SK-N-SH (cell line): ENCODE results near the gene ZFAND2A.

ENCODE experiments used
- CHD2 ChIP-seq: fragments of 150-350 bp; IDR thresholded peaks from 2 replicates; pipeline ENCODE4 v1.6.1; 2018; ENCODE audit warnings: low read length; ENCODE audit not compliant: partially characterized antibody
- EP300 ChIP-seq, 2 experiments: IDR thresholded peaks; 2 replicates each; pipeline versions ENCODE4 v1.4.0 to v1.6.1; 2012; ENCODE audit warnings: borderline replicate concordance in 1 of 2, low read depth in 1 of 2, low read length in 1 of 2
- EZH2phosphoT487 ChIP-seq: fragments of 200-600 bp; sonication (generic); IDR thresholded peaks from 2 replicates; pipeline ENCODE4 v1.6.1; 2017; ENCODE audit warnings: low read depth, mixed run types, mild to moderate bottlenecking, antibody characterized with exemption, moderate library complexity, borderline replicate concordance
- FOXJ3 ChIP-seq: sonication (generic); formaldehyde crosslinking; IDR thresholded peaks from 2 replicates; pipeline ENCODE4 v1.5.1; 2020; ENCODE audit warnings: mild to moderate bottlenecking, missing genetic modification reagents
- GABPA ChIP-seq: IDR thresholded peaks from 2 replicates; pipeline ENCODE4 v1.4.0; 2012; ENCODE audit warnings: low read depth, mild to moderate bottlenecking
- POLR2AphosphoS5 ChIP-seq: IDR thresholded peaks from 2 replicates; pipeline ENCODE4 v1.6.1; 2012; ENCODE audit warnings: low read depth, low read length
- RFX5 ChIP-seq: IDR thresholded peaks from 2 replicates; pipeline ENCODE4 v1.6.1; 2012; ENCODE audit warnings: mild to moderate bottlenecking, improper control_type of control experiment, low read length
- YY1 ChIP-seq: IDR thresholded peaks from 2 replicates; pipeline ENCODE4 v1.4.0; 2012; ENCODE audit warnings: low read depth, mild to moderate bottlenecking
- TF ChIP-seq, protein P1 (sequence below): fragments of 200-600 bp; sonication (generic); IDR thresholded peaks from 2 replicates; pipeline ENCODE4 v1.6.1; 2017; ENCODE audit warnings: antibody characterized with exemption, mild to moderate bottlenecking, moderate library complexity

DNA sequence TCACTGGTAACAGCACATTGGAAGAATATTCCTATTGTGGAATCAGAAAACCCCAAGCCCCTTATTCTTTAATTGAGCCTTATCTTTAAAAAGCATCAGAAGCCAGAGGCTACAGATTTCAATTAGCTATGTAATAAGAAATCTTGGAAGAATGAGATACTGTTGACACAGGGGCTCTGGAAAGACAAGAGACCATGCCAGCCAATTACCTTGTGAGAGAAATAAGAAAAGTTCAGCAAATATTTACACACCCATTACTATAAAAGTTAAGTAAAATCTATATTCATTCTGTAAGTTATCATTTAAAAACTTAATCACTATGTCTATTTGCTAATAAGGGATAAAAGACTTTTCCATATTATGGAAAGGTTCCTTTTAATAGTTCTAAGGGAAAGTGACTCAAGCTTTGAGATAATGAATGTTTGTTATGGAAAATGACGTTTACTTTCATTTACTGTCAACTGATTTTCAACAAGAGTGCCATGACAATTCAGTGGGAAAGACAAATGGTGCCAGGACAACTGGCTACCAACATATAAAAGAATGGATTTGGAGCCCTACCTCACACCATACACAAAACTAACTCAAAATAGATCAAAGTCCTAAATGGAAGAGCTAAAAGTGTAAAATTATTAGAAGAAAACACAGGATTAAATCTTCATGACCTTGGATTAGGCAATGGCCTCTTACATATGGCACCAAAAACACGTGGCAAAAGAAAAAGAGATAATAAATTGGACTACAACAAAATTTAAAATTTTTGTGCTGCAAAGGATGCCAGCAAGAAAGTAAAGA, 28.3 kb downstream of the ZFAND2A start:
- TF ChIP-seq CHD2 (no peak), YY1 (no peak), EP300 (IDR thresholded peaks at IDR 0.05; ENCODE audit: borderline replicate concordance in 1 of 2, low read depth in 1 of 2, low read length in 1 of 2) (no peak), GABPA (no peak), FOXJ3 (CRISPR knock-in tag) (no peak), RFX5 (no peak), POLR2AphosphoS5 (no peak), EZH2phosphoT487 (no peak)
- TF ChIP-seq, protein P1, sequence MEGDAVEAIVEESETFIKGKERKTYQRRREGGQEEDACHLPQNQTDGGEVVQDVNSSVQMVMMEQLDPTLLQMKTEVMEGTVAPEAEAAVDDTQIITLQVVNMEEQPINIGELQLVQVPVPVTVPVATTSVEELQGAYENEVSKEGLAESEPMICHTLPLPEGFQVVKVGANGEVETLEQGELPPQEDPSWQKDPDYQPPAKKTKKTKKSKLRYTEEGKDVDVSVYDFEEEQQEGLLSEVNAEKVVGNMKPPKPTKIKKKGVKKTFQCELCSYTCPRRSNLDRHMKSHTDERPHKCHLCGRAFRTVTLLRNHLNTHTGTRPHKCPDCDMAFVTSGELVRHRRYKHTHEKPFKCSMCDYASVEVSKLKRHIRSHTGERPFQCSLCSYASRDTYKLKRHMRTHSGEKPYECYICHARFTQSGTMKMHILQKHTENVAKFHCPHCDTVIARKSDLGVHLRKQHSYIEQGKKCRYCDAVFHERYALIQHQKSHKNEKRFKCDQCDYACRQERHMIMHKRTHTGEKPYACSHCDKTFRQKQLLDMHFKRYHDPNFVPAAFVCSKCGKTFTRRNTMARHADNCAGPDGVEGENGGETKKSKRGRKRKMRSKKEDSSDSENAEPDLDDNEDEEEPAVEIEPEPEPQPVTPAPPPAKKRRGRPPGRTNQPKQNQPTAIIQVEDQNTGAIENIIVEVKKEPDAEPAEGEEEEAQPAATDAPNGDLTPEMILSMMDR, result no peak
